Memory B cell (primary cell): ENCODE measurements around the gene THEM4.
A peak's percentile ranks its signal among the peaks of the same experiment; 100 is the strongest.

Experiments
- ATAC-seq: fragments of 150-1000 bp; cut with Tn5 transposase; 2 replicates; pipeline ENCODE4 v1.10.0; 2021; ENCODE audit warnings: low read depth, mild to moderate bottlenecking, moderate library complexity
- DNase-seq, 2 donors: peaks; one replicate each; pipeline ENCODE4 v3.0.0; 2022; ENCODE audit warnings: low spot score in 2 of 2
- H3K27ac Mint-ChIP-seq: one replicate; pipeline ENCODE4 v1.8.0; 2022; ENCODE audit warnings: mild to moderate bottlenecking, moderate library complexity, mixed read lengths
- H3K27me3 Mint-ChIP-seq: one replicate; pipeline ENCODE4 v1.8.0; 2022; ENCODE audit warnings: mixed read lengths
- H3K36me3 Mint-ChIP-seq: one replicate; pipeline ENCODE4 v1.8.0; 2022; ENCODE audit warnings: mild to moderate bottlenecking, mixed read lengths
- H3K4me1 Mint-ChIP-seq: one replicate; pipeline ENCODE4 v1.8.0; 2022; ENCODE audit warnings: mixed read lengths
- H3K4me3 Mint-ChIP-seq: one replicate; pipeline ENCODE4 v1.8.0; 2022; ENCODE audit warnings: mild to moderate bottlenecking, moderate library complexity, mixed read lengths
- H3K9me3 Mint-ChIP-seq: one replicate; pipeline ENCODE4 v1.8.0; 2022; ENCODE audit warnings: mixed read lengths

THEM4 gene

GRCh38 chr1:151942882-151943281, 33.6 kb upstream of the THEM4 start:
- peaks cover 3% of the 10 kb centered on the region for H3K9me3 Mint-ChIP-seq
- ATAC-seq (no peak), DNase-seq (no peak)
- peaks cover 20% of the 10 kb centered on the region for H3K4me1 Mint-ChIP-seq
- H3K27ac Mint-ChIP-seq = peak overlapping the region; percentile 97
- H3K27me3 Mint-ChIP-seq = no peaks in the 10 kb centered on the region
- H3K4me3 Mint-ChIP-seq = no peak overlapping the region
- no peaks in the 10 kb centered on the region for H3K36me3 Mint-ChIP-seq

GRCh38 chr1:151940541-151940940, 31.2 kb upstream of the THEM4 start:
- peaks cover 7% of the 10 kb centered on the region for H3K4me1 Mint-ChIP-seq
- H3K4me3 Mint-ChIP-seq = no peak overlapping the region
- H3K27me3 Mint-ChIP-seq = no peaks in the 10 kb centered on the region
- peak overlapping the region; percentile 97 for H3K27ac Mint-ChIP-seq
- ATAC-seq (no peak), DNase-seq (no peak)
- H3K9me3 Mint-ChIP-seq = no peaks in the 10 kb centered on the region
- no peaks in the 10 kb centered on the region for H3K36me3 Mint-ChIP-seq

- Mint-ChIP-seq H3K4me3 (no peak overlapping the region), H3K9me3 (no peaks in the 10 kb centered on the region), H3K36me3 (no peaks in the 10 kb centered on the region), H3K27me3 (no peaks in the 10 kb centered on the region), H3K4me1 (peaks cover 4% of the 10 kb centered on the region), H3K27ac (no peak overlapping the region)
- DNase-seq = no peak
- no peak for ATAC-seq
Observed at GRCh38 chr1:151939779-151940178, 30.5 kb upstream of the THEM4 start.

- H3K27ac Mint-ChIP-seq = no peak overlapping the region
- H3K4me1 Mint-ChIP-seq = peaks cover 5% of the 10 kb centered on the region
- no peak overlapping the region for H3K4me3 Mint-ChIP-seq
- no peaks in the 10 kb centered on the region for H3K36me3 Mint-ChIP-seq
- no peaks in the 10 kb centered on the region for H3K9me3 Mint-ChIP-seq
- H3K27me3 Mint-ChIP-seq = no peaks in the 10 kb centered on the region
- DNase-seq = no peak
- no peak for ATAC-seq
Observed at GRCh38 chr1:151939141-151939540, 29.8 kb upstream of the THEM4 start.

- H3K27me3 Mint-ChIP-seq = no peaks in the 10 kb centered on the region
- no peaks in the 10 kb centered on the region for H3K36me3 Mint-ChIP-seq
- DNase-seq (no peak), ATAC-seq (no peak)
- H3K27ac Mint-ChIP-seq = no peak overlapping the region
- no peaks in the 10 kb centered on the region for H3K9me3 Mint-ChIP-seq
- no peak overlapping the region for H3K4me3 Mint-ChIP-seq
- H3K4me1 Mint-ChIP-seq = peaks cover 7% of the 10 kb centered on the region
Observed at GRCh38 chr1:151936653-151937052, 27.3 kb upstream of the THEM4 start.

GRCh38 chr1:151935894-151936602, 26.7 kb upstream of the THEM4 start:
- no peak overlapping the region for H3K4me3 Mint-ChIP-seq
- H3K27ac Mint-ChIP-seq = no peak overlapping the region
- ATAC-seq (no peak), DNase-seq (no peak)
- no peaks in the 10 kb centered on the region for H3K27me3 Mint-ChIP-seq
- no peaks in the 10 kb centered on the region for H3K9me3 Mint-ChIP-seq
- peaks cover 3% of the 10 kb centered on the region for H3K4me1 Mint-ChIP-seq
- no peaks in the 10 kb centered on the region for H3K36me3 Mint-ChIP-seq

GRCh38 chr1:151935154-151935553, 25.8 kb upstream of the THEM4 start:
- Mint-ChIP-seq H3K9me3 (no peaks in the 10 kb centered on the region), H3K4me3 (no peak overlapping the region), H3K4me1 (peaks cover 6% of the 10 kb centered on the region), H3K36me3 (no peaks in the 10 kb centered on the region), H3K27ac (no peak overlapping the region), H3K27me3 (no peaks in the 10 kb centered on the region)
- ATAC-seq (no peak), DNase-seq (no peak)

GRCh38 chr1:151934048-151934493, 24.8 kb upstream of the THEM4 start:
- DNase-seq = peak; percentile 52 to 64
- Mint-ChIP-seq H3K36me3 (no peaks in the 10 kb centered on the region), H3K4me1 (peaks cover 8% of the 10 kb centered on the region), H3K9me3 (no peaks in the 10 kb centered on the region), H3K27ac (no peak overlapping the region), H3K27me3 (no peaks in the 10 kb centered on the region), H3K4me3 (no peak overlapping the region)
- peak; percentile 93 for ATAC-seq

- peaks cover 3% of the 10 kb centered on the region for H3K9me3 Mint-ChIP-seq
- H3K27ac Mint-ChIP-seq = peak overlapping the region; percentile 41
- DNase-seq = no peak
- no peak overlapping the region for H3K4me3 Mint-ChIP-seq
- peaks cover 23% of the 10 kb centered on the region for H3K4me1 Mint-ChIP-seq
- peaks cover 1% of the 10 kb centered on the region for H3K36me3 Mint-ChIP-seq
- no peaks in the 10 kb centered on the region for H3K27me3 Mint-ChIP-seq
- peak; percentile 17 for ATAC-seq
Observed at GRCh38 chr1:151924691-151925587, 15.6 kb upstream of the THEM4 start.

- DNase-seq = no peak
- Mint-ChIP-seq H3K9me3 (peaks cover 3% of the 10 kb centered on the region), H3K4me3 (no peak overlapping the region), H3K36me3 (peaks cover 4% of the 10 kb centered on the region), H3K27me3 (no peaks in the 10 kb centered on the region), H3K4me1 (peaks cover 26% of the 10 kb centered on the region), H3K27ac (peak overlapping the region; percentile 55)
- ATAC-seq = no peak
Observed at GRCh38 chr1:151923422-151923821, 14.1 kb upstream of the THEM4 start.

- Mint-ChIP-seq H3K27ac (peak overlapping the region; percentile 96), H3K27me3 (no peaks in the 10 kb centered on the region), H3K9me3 (peaks cover 3% of the 10 kb centered on the region), H3K4me3 (peak overlapping the region; percentile 47), H3K4me1 (peaks cover 20% of the 10 kb centered on the region), H3K36me3 (peaks cover 4% of the 10 kb centered on the region)
- ATAC-seq (peak; percentile 72), DNase-seq (peak in 1 of 2 donors; percentile 44)
Observed at GRCh38 chr1:151920149-151920548, 10.8 kb upstream of the THEM4 start.

GRCh38 chr1:151918819-151919610, 9.7 kb upstream of the THEM4 start:
- DNase-seq = no peak
- H3K4me1 Mint-ChIP-seq = peaks cover 20% of the 10 kb centered on the region
- no peak overlapping the region for H3K4me3 Mint-ChIP-seq
- H3K9me3 Mint-ChIP-seq = peaks cover 3% of the 10 kb centered on the region
- peak overlapping the region; percentile 96 for H3K27ac Mint-ChIP-seq
- ATAC-seq = no peak
- H3K36me3 Mint-ChIP-seq = peaks cover 4% of the 10 kb centered on the region
- H3K27me3 Mint-ChIP-seq = no peaks in the 10 kb centered on the region

- Mint-ChIP-seq H3K4me1 (peaks cover 20% of the 10 kb centered on the region), H3K36me3 (peaks cover 4% of the 10 kb centered on the region), H3K9me3 (peaks cover 3% of the 10 kb centered on the region), H3K27ac (no peak overlapping the region), H3K4me3 (no peak overlapping the region), H3K27me3 (no peaks in the 10 kb centered on the region)
- DNase-seq (no peak), ATAC-seq (no peak)
Observed at GRCh38 chr1:151918156-151918555, 8.8 kb upstream of the THEM4 start.
